Measurements from ENCODE around the gene DNAH3.

DNA sequence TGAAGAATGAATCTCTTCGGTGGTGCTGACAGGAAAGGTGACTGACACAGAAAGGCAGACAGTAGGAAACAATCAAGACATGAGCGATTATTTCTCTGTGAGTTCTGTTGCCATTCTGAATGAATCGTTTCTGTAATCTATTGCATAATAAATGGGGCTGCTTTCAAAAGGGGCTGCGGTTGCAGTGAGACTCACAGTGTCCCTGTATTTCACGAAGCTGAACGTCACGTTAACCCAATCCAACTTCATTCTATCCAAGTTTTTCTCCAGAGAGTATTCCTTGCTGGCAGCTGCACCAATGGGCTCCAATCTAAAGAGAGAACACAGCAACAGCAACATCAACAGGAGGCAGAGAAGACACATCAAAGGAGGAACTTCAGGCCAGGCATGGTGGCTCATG is 75.4 kb downstream of the DNAH3 start:
- TF ChIP-seq CEBPB (IDR thresholded peaks at IDR 0.05) (no peak), RAD21 (conservative IDR thresholded peaks at IDR 0.05 in 1 of 2, IDR thresholded peaks at IDR 0.05 in 1 of 2) (no peak), EP300 (IDR thresholded peaks at IDR 0.05) (no peak), POLR2A (IDR thresholded peaks at IDR 0.05; ENCODE audit: low read length) (no peak), KDM1A (IDR thresholded peaks at IDR 0.05; ENCODE audit: low read depth) (no peak), JUN (IDR thresholded peaks at IDR 0.05) (no peak), JUNB (IDR thresholded peaks at IDR 0.05) (no peak), SMC3 (IDR thresholded peaks at IDR 0.05) (no peak)
- TF ChIP-seq, protein P1, sequence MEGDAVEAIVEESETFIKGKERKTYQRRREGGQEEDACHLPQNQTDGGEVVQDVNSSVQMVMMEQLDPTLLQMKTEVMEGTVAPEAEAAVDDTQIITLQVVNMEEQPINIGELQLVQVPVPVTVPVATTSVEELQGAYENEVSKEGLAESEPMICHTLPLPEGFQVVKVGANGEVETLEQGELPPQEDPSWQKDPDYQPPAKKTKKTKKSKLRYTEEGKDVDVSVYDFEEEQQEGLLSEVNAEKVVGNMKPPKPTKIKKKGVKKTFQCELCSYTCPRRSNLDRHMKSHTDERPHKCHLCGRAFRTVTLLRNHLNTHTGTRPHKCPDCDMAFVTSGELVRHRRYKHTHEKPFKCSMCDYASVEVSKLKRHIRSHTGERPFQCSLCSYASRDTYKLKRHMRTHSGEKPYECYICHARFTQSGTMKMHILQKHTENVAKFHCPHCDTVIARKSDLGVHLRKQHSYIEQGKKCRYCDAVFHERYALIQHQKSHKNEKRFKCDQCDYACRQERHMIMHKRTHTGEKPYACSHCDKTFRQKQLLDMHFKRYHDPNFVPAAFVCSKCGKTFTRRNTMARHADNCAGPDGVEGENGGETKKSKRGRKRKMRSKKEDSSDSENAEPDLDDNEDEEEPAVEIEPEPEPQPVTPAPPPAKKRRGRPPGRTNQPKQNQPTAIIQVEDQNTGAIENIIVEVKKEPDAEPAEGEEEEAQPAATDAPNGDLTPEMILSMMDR (IDR thresholded peaks at IDR 0.05) = no peak
- TF ChIP-seq, protein P2, sequence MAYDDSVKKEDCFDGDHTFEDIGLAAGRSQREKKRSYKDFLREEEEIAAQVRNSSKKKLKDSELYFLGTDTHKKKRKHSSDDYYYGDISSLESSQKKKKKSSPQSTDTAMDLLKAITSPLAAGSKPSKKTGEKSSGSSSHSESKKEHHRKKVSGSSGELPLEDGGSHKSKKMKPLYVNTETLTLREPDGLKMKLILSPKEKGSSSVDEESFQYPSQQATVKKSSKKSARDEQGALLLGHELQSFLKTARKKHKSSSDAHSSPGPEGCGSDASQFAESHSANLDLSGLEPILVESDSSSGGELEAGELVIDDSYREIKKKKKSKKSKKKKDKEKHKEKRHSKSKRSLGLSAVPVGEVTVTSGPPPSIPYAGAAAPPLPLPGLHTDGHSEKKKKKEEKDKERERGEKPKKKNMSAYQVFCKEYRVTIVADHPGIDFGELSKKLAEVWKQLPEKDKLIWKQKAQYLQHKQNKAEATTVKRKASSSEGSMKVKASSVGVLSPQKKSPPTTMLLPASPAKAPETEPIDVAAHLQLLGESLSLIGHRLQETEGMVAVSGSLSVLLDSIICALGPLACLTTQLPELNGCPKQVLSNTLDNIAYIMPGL (CRISPR knock-in tag; IDR thresholded peaks at IDR 0.05; ENCODE audit: borderline replicate concordance) = no peak
